Natural killer cell treated with Interleukin-12 subunit alpha and Interleukin-12 subunit beta and Interleukin-15 and Interleukin-18, amount 100 ng/mL, for 72 hours (primary cell): Measurements from ENCODE around the gene TBPL2. TPM values are rescaled to one million over a fixed set of nuclear protein-coding genes. Genes with fewer than 3 reads are reported as not detected.
"Not testable (repeated sequence)": the region's sequence is repeated elsewhere in the genome, so short reads cannot be mapped to it uniquely, and the experiment has no call there.

Experiments
- ATAC-seq, 2 donors: fragments of 150-1000 bp; cut with Tn5 transposase in 1 of 2; sonication (Bioruptor Pico), chemical (Tn5 transposase) in 1 of 2; 2 replicates each; pipeline ENCODE4 v1.10.0; 2021
- DNase-seq: peaks from one replicate; pipeline ENCODE4 v3.0.0; 2022; ENCODE audit warnings: low spot score
- H3K27ac Mint-ChIP-seq, 2 donors: 1 replicate in 1 of 2; 2 replicates in 1 of 2; pipeline ENCODE4 v1.8.0; 2022; ENCODE audit warnings: mixed read lengths in 2 of 2, mild to moderate bottlenecking in 1 of 2, moderate library complexity in 1 of 2
- H3K27me3 Mint-ChIP-seq, 2 donors: 1 replicate in 1 of 2; 2 replicates in 1 of 2; pipeline ENCODE4 v1.8.0; 2022; ENCODE audit warnings: mixed read lengths in 2 of 2
- H3K36me3 Mint-ChIP-seq: one replicate; pipeline ENCODE4 v1.8.0; 2022; ENCODE audit warnings: mixed read lengths
- H3K4me1 Mint-ChIP-seq, 2 donors: 1 replicate in 1 of 2; 2 replicates in 1 of 2; pipeline ENCODE4 v1.8.0; 2022; ENCODE audit warnings: low read depth in 2 of 2, mixed read lengths in 2 of 2, mild to moderate bottlenecking in 1 of 2
- H3K4me3 Mint-ChIP-seq: one replicate; pipeline ENCODE4 v1.8.0; 2022; ENCODE audit warnings: mixed read lengths
- H3K9me3 Mint-ChIP-seq: 2 replicates; pipeline ENCODE4 v1.8.0; 2022; ENCODE audit warnings: mixed read lengths
- total RNA-seq, 2 donors: library from RNA; stranded (reverse); gene quantifications; one replicate each; pipeline ENCODE4 v1.2.3, GENCODE V29; 2022

TBPL2 gene
- total RNA-seq, 2 donors from 2014 or later, result not detected

GRCh38 chr14:55410876-55411275, 29.5 kb downstream of the TBPL2 start:
- H3K4me3 Mint-ChIP-seq, result peak overlapping the region; percentile 48
- peak overlapping the region; percentile 57 to 89 for H3K27ac Mint-ChIP-seq
- no peaks in the 10 kb centered on the region for H3K36me3 Mint-ChIP-seq
- DNase-seq, result no peak
- peaks cover 14 to 18% of the 10 kb centered on the region in 2 donors for H3K4me1 Mint-ChIP-seq
- H3K27me3 Mint-ChIP-seq, result no peaks in the 10 kb centered on the region
- ATAC-seq, result no peak
- H3K9me3 Mint-ChIP-seq, result no peaks in the 10 kb centered on the region

DNA sequence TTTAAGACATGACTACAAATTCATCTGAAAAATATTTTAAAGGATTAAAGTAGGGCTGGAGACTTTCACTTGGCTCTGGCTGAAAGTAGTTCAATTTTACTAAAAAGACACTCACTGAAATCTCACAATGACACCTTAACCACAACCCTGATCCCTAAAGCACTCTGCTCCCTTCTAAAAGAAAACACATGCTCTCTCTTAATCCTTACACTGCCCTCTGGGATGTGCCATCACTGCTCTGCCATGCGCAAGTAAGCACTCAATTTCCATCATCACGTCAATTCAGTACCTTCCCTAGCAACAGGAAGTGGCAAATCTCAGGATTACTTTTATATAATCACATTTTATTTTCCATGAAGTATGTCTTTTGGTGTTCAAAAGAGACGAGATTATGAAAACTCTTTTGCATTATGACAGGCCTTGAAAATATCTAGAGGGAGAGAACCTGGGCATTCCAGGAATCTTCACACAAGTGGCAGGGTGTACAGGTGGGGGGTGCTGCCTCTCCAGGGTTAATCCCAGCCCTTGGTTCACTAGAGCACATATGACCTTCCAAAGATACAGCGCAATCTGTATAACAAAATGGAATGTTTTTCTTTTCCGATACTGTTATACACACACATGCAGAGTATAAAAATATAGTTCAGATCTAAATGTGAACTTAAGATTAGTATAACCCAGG, 36.1 kb downstream of the TBPL2 start:
- Mint-ChIP-seq H3K27ac (no peak overlapping the region), H3K27me3 (no peaks in the 10 kb centered on the region), H3K9me3 (no peaks in the 10 kb centered on the region), H3K4me1 (peaks cover 6 to 11% of the 10 kb centered on the region in 2 donors), H3K4me3 (no peak overlapping the region), H3K36me3 (no peaks in the 10 kb centered on the region)
- no peak for ATAC-seq
- DNase-seq, result no peak

DNA sequence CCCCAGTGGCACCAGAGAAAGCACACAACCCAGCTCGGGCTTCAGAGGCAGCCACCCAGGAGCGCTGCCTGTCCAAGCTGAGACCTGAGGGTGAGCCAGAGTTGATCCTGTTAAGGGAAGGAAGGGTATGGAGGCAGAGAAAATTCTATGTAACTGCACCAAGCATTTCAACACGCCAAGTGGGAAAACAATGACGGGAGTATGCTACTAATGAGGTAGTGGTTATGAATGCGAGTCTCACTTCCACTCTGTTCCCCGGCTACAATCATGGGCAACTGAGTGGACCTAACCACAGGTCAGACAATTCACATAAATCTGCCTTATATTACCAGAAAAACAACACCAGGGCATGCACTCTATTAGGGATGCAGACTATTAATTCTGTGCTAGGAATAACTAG, 38.7 kb downstream of the TBPL2 start:
- H3K9me3 Mint-ChIP-seq, result no peaks in the 10 kb centered on the region
- H3K27me3 Mint-ChIP-seq, result no peaks in the 10 kb centered on the region
- DNase-seq, result no peak
- no peak for ATAC-seq
- peaks cover 4 to 8% of the 10 kb centered on the region in 2 donors for H3K4me1 Mint-ChIP-seq
- H3K27ac Mint-ChIP-seq, result no peak overlapping the region
- no peaks in the 10 kb centered on the region for H3K36me3 Mint-ChIP-seq
- H3K4me3 Mint-ChIP-seq, result no peak overlapping the region

DNA sequence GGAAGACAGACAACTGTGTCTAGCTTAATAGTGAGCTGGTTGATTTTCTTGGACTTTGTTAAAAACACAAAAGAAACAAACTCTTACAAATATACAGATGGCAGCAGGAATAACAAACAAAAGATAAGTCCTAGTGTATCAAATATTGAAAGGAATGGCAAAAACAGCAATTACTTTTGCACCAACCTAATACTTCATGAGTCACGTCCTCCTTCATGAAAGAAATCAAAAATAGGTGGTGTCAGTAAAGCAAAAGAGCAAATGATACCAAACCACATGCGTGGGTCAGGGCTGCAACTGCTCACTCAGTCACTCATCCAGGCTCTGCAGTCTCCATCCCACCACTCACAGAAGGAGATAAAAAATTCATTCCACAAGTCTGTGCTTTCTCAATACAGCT, 40.6 kb downstream of the TBPL2 start:
- H3K4me1 Mint-ChIP-seq, result peaks cover 4 to 8% of the 10 kb centered on the region in 2 donors
- peaks cover 4% of the 10 kb centered on the region for H3K36me3 Mint-ChIP-seq
- H3K27me3 Mint-ChIP-seq, result no peaks in the 10 kb centered on the region
- ATAC-seq (no peak), DNase-seq (no peak)
- H3K9me3 Mint-ChIP-seq, result no peaks in the 10 kb centered on the region
- H3K4me3 Mint-ChIP-seq, result no peak overlapping the region
- no peak overlapping the region for H3K27ac Mint-ChIP-seq

GRCh38 chr14:55399183-55399582, 41.2 kb downstream of the TBPL2 start:
- Mint-ChIP-seq H3K27me3 (no peaks in the 10 kb centered on the region), H3K27ac (no peak overlapping the region), H3K9me3 (no peaks in the 10 kb centered on the region), H3K4me1 (peaks cover 2 to 3% of the 10 kb centered on the region in 2 donors), H3K36me3 (peaks cover 4% of the 10 kb centered on the region), H3K4me3 (no peak overlapping the region)
- ATAC-seq (no peak), DNase-seq (no peak)

DNA sequence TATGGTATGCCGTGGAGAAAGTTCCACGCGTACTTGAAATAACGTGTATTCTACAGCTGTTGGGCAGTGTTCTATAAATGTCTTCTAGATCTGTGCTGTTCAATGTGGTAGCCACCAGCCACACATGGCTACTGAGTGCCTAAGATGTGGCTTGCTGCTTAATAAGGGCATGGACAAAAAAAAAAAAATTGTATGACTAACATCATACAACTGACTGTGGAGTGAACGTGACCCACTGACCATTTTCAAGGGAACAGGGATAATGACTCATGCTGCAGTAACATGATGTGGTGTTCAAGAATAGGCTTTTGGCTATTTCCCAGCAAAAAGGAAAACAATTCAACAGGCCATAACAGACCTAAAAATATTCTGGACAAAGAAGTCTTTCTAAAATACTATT, 41.7 kb downstream of the TBPL2 start:
- DNase-seq (no peak), ATAC-seq (no peak)
- Mint-ChIP-seq H3K27ac (no peak overlapping the region), H3K9me3 (no peaks in the 10 kb centered on the region), H3K27me3 (no peaks in the 10 kb centered on the region), H3K36me3 (peaks cover 4% of the 10 kb centered on the region), H3K4me3 (no peak overlapping the region), H3K4me1 (no peaks in the 10 kb centered on the region)

- Mint-ChIP-seq H3K27me3 (no peaks in the 10 kb centered on the region), H3K4me3 (no peak overlapping the region), H3K27ac (no peak overlapping the region), H3K9me3 (peaks cover 3% of the 10 kb centered on the region), H3K36me3 (peaks cover 16% of the 10 kb centered on the region), H3K4me1 (peaks cover 21% of the 10 kb centered on the region in 2 donors)
- no peak for ATAC-seq
- DNase-seq, result no peak
Observed at GRCh38 chr14:55389330-55389729, 51.1 kb downstream of the TBPL2 start.

- H3K36me3 Mint-ChIP-seq, result peaks cover 16% of the 10 kb centered on the region
- H3K4me1 Mint-ChIP-seq, result peaks cover 21 to 22% of the 10 kb centered on the region in 2 donors
- H3K9me3 Mint-ChIP-seq, result peaks cover 3% of the 10 kb centered on the region
- H3K27me3 Mint-ChIP-seq, result no peaks in the 10 kb centered on the region
- no peak overlapping the region for H3K4me3 Mint-ChIP-seq
- ATAC-seq (no peak), DNase-seq (no peak)
- peak overlapping the region; percentile 52 to 85 for H3K27ac Mint-ChIP-seq
Observed at GRCh38 chr14:55388160-55388559, 52.3 kb downstream of the TBPL2 start.

GRCh38 chr14:55387121-55387520, 53.3 kb downstream of the TBPL2 start:
- H3K27ac Mint-ChIP-seq, result peak overlapping the region; percentile 80 to 85
- peaks cover 3% of the 10 kb centered on the region for H3K9me3 Mint-ChIP-seq
- DNase-seq, result no peak
- peak overlapping the region; percentile 58 for H3K4me3 Mint-ChIP-seq
- peaks cover 21 to 22% of the 10 kb centered on the region in 2 donors for H3K4me1 Mint-ChIP-seq
- no peak for ATAC-seq
- no peaks in the 10 kb centered on the region for H3K27me3 Mint-ChIP-seq
- H3K36me3 Mint-ChIP-seq, result peaks cover 16% of the 10 kb centered on the region

DNA sequence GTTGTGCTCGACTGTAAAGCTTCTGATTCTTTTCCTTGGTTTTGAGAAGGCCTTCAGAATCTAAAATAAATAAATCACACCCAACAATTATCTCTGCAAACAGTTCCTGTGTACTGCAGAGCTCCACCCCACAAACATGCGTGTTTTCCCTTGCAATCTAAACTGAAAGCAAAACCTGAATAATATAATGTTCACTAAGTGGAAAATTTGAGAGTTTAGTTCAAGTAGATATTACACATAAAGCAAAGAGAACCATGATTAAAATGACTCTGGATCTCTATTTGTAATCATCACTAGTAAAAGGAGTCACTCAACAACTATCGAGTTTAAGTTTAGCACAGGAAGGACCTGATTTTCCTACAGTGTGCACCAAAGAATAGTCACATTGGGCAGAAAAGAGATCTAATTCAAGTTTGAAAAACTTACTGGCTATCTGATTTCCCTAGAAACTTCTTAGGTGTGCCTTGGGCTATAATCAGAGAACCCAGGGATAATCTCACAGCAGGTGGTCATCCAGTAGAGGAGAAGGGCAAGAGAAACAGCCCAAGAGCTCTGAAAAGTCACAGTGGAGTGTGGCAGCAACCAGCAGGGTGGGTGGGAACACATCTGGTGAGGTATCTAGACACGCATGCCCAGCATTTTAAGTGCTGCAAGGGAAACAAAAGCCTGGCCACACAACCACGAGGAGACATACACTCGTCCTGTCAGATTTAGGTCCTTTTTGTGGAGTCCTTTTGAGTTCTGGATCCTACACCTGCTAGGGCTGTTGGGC, 54.2 kb downstream of the TBPL2 start:
- peaks cover 21 to 28% of the 10 kb centered on the region in 2 donors for H3K4me1 Mint-ChIP-seq
- H3K4me3 Mint-ChIP-seq, result peak overlapping the region; percentile 59
- H3K27me3 Mint-ChIP-seq, result no peaks in the 10 kb centered on the region
- DNase-seq (no peak), ATAC-seq (peak; percentile 61 to 73)
- peaks cover 21% of the 10 kb centered on the region for H3K36me3 Mint-ChIP-seq
- peaks cover 3% of the 10 kb centered on the region for H3K9me3 Mint-ChIP-seq
- peak overlapping the region; percentile 80 to 85 for H3K27ac Mint-ChIP-seq

DNA sequence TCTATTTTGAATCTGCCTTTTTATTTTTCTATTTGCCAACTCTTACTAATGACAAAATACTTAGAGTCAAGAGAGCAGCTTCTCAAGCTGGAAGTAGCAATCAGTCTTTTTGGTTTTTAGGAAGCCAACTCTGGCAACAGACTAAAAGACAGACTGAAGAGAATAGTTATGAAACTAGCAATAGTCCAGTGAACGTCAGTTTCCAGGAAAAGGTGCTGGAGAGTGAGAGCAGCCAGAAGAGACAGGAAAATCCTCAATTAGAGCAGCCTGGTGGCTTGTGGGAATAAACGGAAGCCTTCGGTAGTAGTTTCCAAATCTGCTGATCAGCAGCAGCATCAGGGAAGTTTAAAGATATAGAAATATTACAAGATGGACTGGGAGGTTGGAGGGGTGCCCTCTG, 55.9 kb downstream of the TBPL2 start:
- Mint-ChIP-seq H3K27ac (peak overlapping the region in 1 of 2 donors; percentile 16), H3K4me3 (no peak overlapping the region), H3K9me3 (peaks cover 3% of the 10 kb centered on the region), H3K36me3 (peaks cover 21% of the 10 kb centered on the region), H3K4me1 (peaks cover 21 to 31% of the 10 kb centered on the region in 2 donors), H3K27me3 (no peaks in the 10 kb centered on the region)
- no peak for DNase-seq
- ATAC-seq, result no peak

GRCh38 chr14:55383541-55384140, 56.8 kb downstream of the TBPL2 start:
- H3K27me3 Mint-ChIP-seq, result no peaks in the 10 kb centered on the region

GRCh38 chr14:55383056-55383466, 57.4 kb downstream of the TBPL2 start:
- H3K4me3 Mint-ChIP-seq, H3K9me3 Mint-ChIP-seq, H3K27ac Mint-ChIP-seq, ATAC-seq, H3K27me3 Mint-ChIP-seq, DNase-seq: not testable (repeated sequence)
- Mint-ChIP-seq H3K36me3 (peaks cover 14% of the 10 kb centered on the region), H3K4me1 (peaks cover 16 to 28% of the 10 kb centered on the region in 2 donors)

More at GRCh38 chr14:55383541-55384140, 56.8 kb downstream of the TBPL2 start:
- ATAC-seq, result no peak
- H3K36me3 Mint-ChIP-seq, result peaks cover 14% of the 10 kb centered on the region
- H3K4me3 Mint-ChIP-seq, result no peak overlapping the region
- DNase-seq, result no peak
- peaks cover 3% of the 10 kb centered on the region for H3K9me3 Mint-ChIP-seq
- H3K4me1 Mint-ChIP-seq, result peaks cover 16 to 31% of the 10 kb centered on the region in 2 donors
- no peak overlapping the region for H3K27ac Mint-ChIP-seq

DNA sequence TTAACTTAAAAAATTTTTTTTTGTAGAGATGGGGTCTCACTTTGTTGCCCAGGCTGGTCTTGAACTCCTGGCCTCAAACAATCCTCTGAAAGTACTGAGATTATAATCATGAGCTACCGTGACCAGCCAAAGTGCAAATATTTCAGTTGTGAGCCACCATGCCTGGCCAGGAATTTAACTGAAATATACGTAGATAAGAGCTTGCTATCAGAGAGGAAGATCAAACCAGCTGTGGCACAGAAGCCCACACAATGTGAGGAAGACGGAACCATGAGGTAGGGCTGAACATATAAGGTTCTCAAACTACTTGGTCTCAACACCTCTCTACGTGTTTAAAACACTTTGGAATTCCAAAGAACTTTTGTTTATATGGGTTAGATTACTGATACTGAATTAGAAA, 57.9 kb downstream of the TBPL2 start:
- no peak overlapping the region for H3K27ac Mint-ChIP-seq
- H3K27me3 Mint-ChIP-seq, result no peaks in the 10 kb centered on the region
- H3K4me1 Mint-ChIP-seq, result peaks cover 16 to 26% of the 10 kb centered on the region in 2 donors
- DNase-seq (no peak), ATAC-seq (no peak)
- H3K36me3 Mint-ChIP-seq, result peaks cover 14% of the 10 kb centered on the region
- no peak overlapping the region for H3K4me3 Mint-ChIP-seq
- H3K9me3 Mint-ChIP-seq, result peaks cover 3% of the 10 kb centered on the region
